Tibial artery (tissue), 4 donors: ENCODE data around the gene ZNF407.

Experiments
- DNase-seq, 2 donors: peaks; one replicate each; pipeline ENCODE4 v3.0.0-alpha.2; 2019
- H3K27ac ChIP-seq, 2 donors: fragments of 200-600 bp; sonication (generic) in 1 of 2; 1 replicate in 1 of 2; 2 replicates in 1 of 2; pipeline ENCODE4 v1.5.1; 2018 to 2019; ENCODE audit warnings: mild to moderate bottlenecking in 1 of 2
- H3K27me3 ChIP-seq, 2 donors: fragments of 200-600 bp; sonication (generic) in 1 of 2; one replicate each; pipeline versions ENCODE4 v1.5.1 to v1.6.0; 2016 to 2019
- H3K36me3 ChIP-seq, 3 donors: fragments of 200-600 bp; sonication (generic) in 2 of 3; one replicate each; pipeline ENCODE4 v1.5.1; 2016 to 2019; ENCODE audit warnings: mild to moderate bottlenecking in 2 of 3
- H3K4me1 ChIP-seq, 4 donors: fragments of 200-600 bp; sonication (generic) in 2 of 4; 1 replicate in 3 of 4; 2 replicates in 1 of 4; pipeline ENCODE4 v1.5.1; 2016 to 2019
- H3K4me3 ChIP-seq, 2 donors: fragments of 200-600 bp; sonication (generic) in 1 of 2; 1 replicate in 1 of 2; 2 replicates in 1 of 2; pipeline ENCODE4 v1.5.1; 2018 to 2019; ENCODE audit warnings: mild to moderate bottlenecking in 2 of 2
- H3K9me3 ChIP-seq, 3 donors: fragments of 200-600 bp; sonication (generic) in 1 of 3; one replicate each; pipeline ENCODE4 v1.5.1; 2016 to 2019
- CTCF ChIP-seq, 2 experiments: fragments of 200-600 bp in 1 of 2; fragments of 450-650 bp in 1 of 2; IDR thresholded peaks; one replicate each; pipeline ENCODE4 v1.5.1; 2017 to 2019; ENCODE audit warnings: antibody characterized with exemption in 2 of 2, mild to moderate bottlenecking in 1 of 2, moderate library complexity in 1 of 2
- intact Hi-C: fragments of 100-400 bp; cut with DNase I; formaldehyde crosslinking; loops from one replicate; pipeline ENCODE4 v1.15.0; 2023; ENCODE audit warnings: low total_unique reads

ZNF407 gene

DNA sequence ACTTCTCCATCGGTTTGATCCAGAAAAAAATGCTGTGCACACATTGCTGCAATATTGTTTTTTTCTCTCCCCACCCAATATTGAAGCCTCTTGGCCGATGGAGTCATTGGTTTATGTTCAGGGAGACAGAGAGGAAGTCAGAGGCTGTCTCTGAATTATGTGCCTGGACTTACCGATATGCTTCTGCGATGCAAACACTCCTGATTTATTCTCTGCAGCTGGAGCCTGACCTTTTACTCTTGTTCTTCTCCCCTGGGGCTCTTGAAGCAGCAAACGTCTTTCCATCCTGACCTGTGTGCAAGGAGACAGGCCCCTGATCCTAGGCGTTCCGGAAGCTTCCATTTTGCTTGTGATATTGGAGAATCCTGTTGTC, 511.6 kb downstream of the ZNF407 start:
- no peak overlapping the region for H3K27ac ChIP-seq

GRCh38 chr18:75109819-75110218, 512.1 kb downstream of the ZNF407 start:
- Histone ChIP-seq H3K36me3 (no peaks in the 10 kb centered on the region), H3K27ac (no peak overlapping the region), H3K4me3 (no peak overlapping the region), H3K4me1 (no peaks in the 10 kb centered on the region), H3K27me3 (peaks cover 0 to 33% of the 10 kb centered on the region in 2 donors), H3K9me3 (no peaks in the 10 kb centered on the region)
- DNase-seq = no peak
- TF ChIP-seq CTCF (IDR thresholded peaks at IDR 0.05) = no peak
- intact Hi-C loops = no loop called here

More for the DNA sequence above, 511.6 kb downstream of the ZNF407 start:
- TF ChIP-seq CTCF (IDR thresholded peaks at IDR 0.05) = no peak
- intact Hi-C loops = no loop called here
- Histone ChIP-seq H3K27me3 (peaks cover 0 to 33% of the 10 kb centered on the region in 2 donors), H3K9me3 (no peaks in the 10 kb centered on the region), H3K36me3 (no peaks in the 10 kb centered on the region), H3K4me1 (no peaks in the 10 kb centered on the region), H3K4me3 (no peak overlapping the region)
- no peak for DNase-seq

- no peak for DNase-seq
Observed at GRCh38 chr18:75110311-75110710, 512.6 kb downstream of the ZNF407 start.

GRCh38 chr18:75110846-75111415, 513.3 kb downstream of the ZNF407 start:
- no peak overlapping the region for H3K4me3 ChIP-seq
- DNase-seq = no peak
- H3K27me3 ChIP-seq = peaks cover 0 to 41% of the 10 kb centered on the region in 2 donors
- H3K9me3 ChIP-seq = no peaks in the 10 kb centered on the region
- intact Hi-C loops = no loop called here
- no peak for TF ChIP-seq CTCF (IDR thresholded peaks at IDR 0.05)
- H3K4me1 ChIP-seq = no peaks in the 10 kb centered on the region
- no peak overlapping the region for H3K27ac ChIP-seq
- H3K36me3 ChIP-seq = no peaks in the 10 kb centered on the region

More at GRCh38 chr18:75110311-75110710, 512.6 kb downstream of the ZNF407 start:
- no peak overlapping the region for H3K4me3 ChIP-seq
- intact Hi-C loops = no loop called here
- no peaks in the 10 kb centered on the region for H3K36me3 ChIP-seq
- H3K9me3 ChIP-seq = no peaks in the 10 kb centered on the region
- H3K4me1 ChIP-seq = no peaks in the 10 kb centered on the region
- H3K27ac ChIP-seq = no peak overlapping the region
- H3K27me3 ChIP-seq = peaks cover 0 to 37% of the 10 kb centered on the region in 2 donors
- TF ChIP-seq CTCF (IDR thresholded peaks at IDR 0.05) = no peak

DNA sequence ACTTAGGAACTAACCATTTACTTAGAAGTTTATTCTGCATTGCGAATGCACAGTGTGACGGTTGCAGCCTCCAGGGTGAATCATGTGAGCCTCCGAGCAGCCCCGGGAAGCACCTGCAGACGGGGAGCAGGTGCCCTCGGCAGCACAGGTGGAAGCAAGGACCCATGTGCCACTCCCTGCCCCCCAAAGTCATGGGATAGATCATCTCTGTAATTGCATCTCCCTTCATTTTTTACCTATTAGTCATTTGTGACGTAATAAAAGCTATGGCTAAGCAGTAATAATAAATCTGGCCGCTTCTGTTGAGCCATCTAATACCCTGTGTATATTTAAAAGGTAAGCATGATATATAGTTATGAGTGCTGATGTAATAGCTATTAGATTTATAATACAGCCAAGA, 514.1 kb downstream of the ZNF407 start:
- no peak for DNase-seq
- Histone ChIP-seq H3K4me1 (no peaks in the 10 kb centered on the region), H3K9me3 (no peaks in the 10 kb centered on the region), H3K27me3 (peaks cover 0 to 38% of the 10 kb centered on the region in 2 donors), H3K36me3 (no peaks in the 10 kb centered on the region), H3K4me3 (no peak overlapping the region), H3K27ac (no peak overlapping the region)
- TF ChIP-seq CTCF (IDR thresholded peaks at IDR 0.05) = no peak
- intact Hi-C loops = no loop called here
